GM12892 (cell line): Measurements from ENCODE around the gene LMBR1L.
"Not testable (repeated sequence)": the region's sequence is repeated elsewhere in the genome, so short reads cannot be mapped to it uniquely, and the experiment has no call there.

ENCODE experiments used
- DNase-seq: peaks from one replicate; pipeline ENCODE4 v3.0.0; 2011; ENCODE audit not compliant: insufficient read length
- FAIRE-seq: peaks from 2 replicates; lab custom pipeline; 2011; peaks lifted over from hg19 to GRCh38; lab: Jason Lieb, UNC
- POLR2A ChIP-seq: IDR thresholded peaks from 2 replicates; pipeline ENCODE4 v1.6.1; 2011; ENCODE audit warnings: low read depth, low read length, control low read depth
- POLR2AphosphoS5 ChIP-seq: IDR thresholded peaks from 2 replicates; pipeline ENCODE4 v1.6.1; 2011; ENCODE audit warnings: low read depth, low read length, control low read depth
- TAF1 ChIP-seq: IDR thresholded peaks from 2 replicates; pipeline ENCODE4 v1.6.1; 2011; ENCODE audit warnings: low read depth, mild to moderate bottlenecking, control low read depth, low read length, borderline replicate concordance

Gene LMBR1L

GRCh38 chr12:49131894-49132461 lies 21.3 kb upstream of the LMBR1L start:
- FAIRE-seq: no peak
- no peak for DNase-seq
- TF ChIP-seq POLR2A (no peak), POLR2AphosphoS5 (no peak), TAF1 (no peak)

GRCh38 chr12:49131051-49131893 lies 20.6 kb upstream of the LMBR1L start, which contains the start of gene TUBA1B:
Gene TUBA1B (minus strand): TSS chr12:49131395. CDS start chr12:49131300, 95 bp downstream.
- TF ChIP-seq TAF1 (peak; percentile 78; the same call in 1 of the 2 replicates), POLR2A (peak; percentile 98), POLR2AphosphoS5 (peak; percentile 97)
- FAIRE-seq (no peak), DNase-seq (peak; percentile 73)

GRCh38 chr12:49130151-49131050 lies 19.8 kb upstream of the LMBR1L start:
- DNase-seq (peak; percentile 71), FAIRE-seq (peak; percentile 62)
- peak; percentile 91 for TF ChIP-seq POLR2AphosphoS5
- peak; percentile 71 for TF ChIP-seq TAF1
- peak; percentile 73 for TF ChIP-seq POLR2A

GRCh38 chr12:49129332-49130150 lies 18.9 kb upstream of the LMBR1L start:
- FAIRE-seq: no peak
- no peak for DNase-seq
- TF ChIP-seq POLR2AphosphoS5 (0 out of 2 replicates have a peak, but pooled peaks have one; percentile 51), TAF1 (no peak), POLR2A (0 out of 2 replicates have a peak, but pooled peaks have one; percentile 39)

GRCh38 chr12:49127971-49128370 lies 17.3 kb upstream of the LMBR1L start:
- FAIRE-seq: not testable (repeated sequence)

GRCh38 chr12:49126852-49127763 lies 16.5 kb upstream of the LMBR1L start:
- no peak for FAIRE-seq
- TF ChIP-seq POLR2AphosphoS5: peak; percentile 93
- TF ChIP-seq POLR2A: peak; percentile 89
- TF ChIP-seq TAF1: no peak
- DNase-seq: no peak

More at GRCh38 chr12:49127971-49128370, 17.3 kb upstream of the LMBR1L start:
- DNase-seq: not testable (repeated sequence)

- TF ChIP-seq POLR2A (no peak), TAF1 (no peak), POLR2AphosphoS5 (no peak)
- FAIRE-seq (no peak), DNase-seq (no peak)
Measured at GRCh38 chr12:49121047-49121696, 10.5 kb upstream of the LMBR1L start.

- DNase-seq (no peak), FAIRE-seq (no peak)
- TF ChIP-seq POLR2AphosphoS5: no peak
- TF ChIP-seq TAF1: no peak
- TF ChIP-seq POLR2A: no peak
Measured at GRCh38 chr12:49111206-49111605, 559 bp upstream of the LMBR1L start.
